ENCODE results near the gene RENBP.
"Not testable (repeated sequence)": the region's sequence is repeated elsewhere in the genome, so short reads cannot be mapped to it uniquely, and the experiment has no call there.

The RENBP gene

DNA sequence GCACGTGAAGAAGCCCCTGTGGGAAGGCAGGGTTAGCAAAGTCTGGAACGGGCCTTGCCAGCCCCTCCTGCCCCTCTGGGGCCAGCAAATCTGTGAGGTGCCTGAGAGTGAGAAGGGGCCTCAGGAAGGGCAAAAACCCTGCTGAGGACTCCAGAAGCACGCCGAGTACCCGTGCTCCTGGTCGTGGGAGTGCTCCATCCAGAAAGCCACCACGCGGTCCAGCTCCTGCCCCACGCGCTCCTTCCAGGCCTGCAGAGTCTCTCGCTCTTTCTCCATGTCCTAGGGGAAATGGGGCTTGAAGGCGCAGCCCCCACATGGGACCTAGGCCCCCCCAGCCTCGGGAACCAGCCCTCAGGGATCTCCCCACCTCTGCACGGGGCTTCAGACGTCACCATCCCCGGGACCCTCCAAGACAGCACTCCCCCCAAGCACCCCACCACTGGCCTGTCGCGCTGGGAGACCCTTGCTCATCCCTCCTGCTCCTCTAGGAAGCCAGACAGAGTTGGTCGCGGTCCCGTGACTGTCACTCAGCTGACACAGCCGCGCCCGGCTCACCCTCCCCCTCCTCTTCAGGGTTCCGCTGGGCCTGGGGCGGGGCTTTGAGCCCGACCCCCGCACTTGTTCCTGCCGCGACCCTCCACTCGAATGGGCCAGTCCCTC lies at the start of gene RENBP:
Gene RENBP, minus strand, starts transcription at position 504 of the 660 bp plus-strand sequence. Its CDS starts 33 bp downstream, at position 471.
- no peak for DNase-seq (ENCODE audit: low spot score)

DNA sequence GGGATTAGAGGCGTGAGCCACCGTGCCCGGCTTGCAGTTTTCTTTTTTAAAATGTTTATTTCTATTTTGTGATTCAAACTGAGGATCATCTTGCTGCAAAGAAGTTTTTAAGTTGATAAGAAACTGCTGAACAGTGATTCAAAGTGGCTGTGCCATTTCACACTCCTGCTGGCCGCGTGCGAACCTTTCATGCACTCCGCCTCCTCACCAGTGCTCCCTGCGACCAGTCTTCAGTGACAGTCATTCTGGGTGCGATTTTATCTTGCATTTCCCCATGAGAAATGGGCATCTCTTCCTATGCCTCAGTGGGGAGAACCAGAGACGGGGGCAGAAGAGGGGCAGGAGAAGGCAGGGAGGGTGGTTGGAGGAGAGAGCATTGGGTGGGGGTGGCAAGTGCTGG lies 49.5 kb upstream of the RENBP start:
- no peak for DNase-seq (ENCODE audit: low spot score)

DNA sequence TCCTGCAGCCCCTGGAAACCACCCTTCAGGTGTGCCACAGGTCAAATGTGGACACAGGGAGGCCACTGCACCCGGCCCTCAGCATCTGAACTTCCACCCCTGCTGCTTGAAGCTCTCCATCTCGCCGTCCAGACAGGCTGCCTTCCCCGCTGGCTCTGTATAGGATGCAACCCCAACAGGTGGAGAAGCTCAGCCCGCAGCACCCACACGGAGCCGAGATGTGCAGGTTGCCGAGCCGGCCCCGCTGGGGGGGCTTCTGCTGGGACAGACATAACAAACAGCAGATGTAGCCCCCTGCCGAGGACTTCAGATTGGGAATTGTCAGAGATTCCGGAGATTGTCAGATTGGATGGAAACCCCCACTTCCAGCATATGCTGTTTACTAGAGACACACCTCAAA lies 48.6 kb upstream of the RENBP start:
- no peak for DNase-seq (ENCODE audit: low spot score)

DNA sequence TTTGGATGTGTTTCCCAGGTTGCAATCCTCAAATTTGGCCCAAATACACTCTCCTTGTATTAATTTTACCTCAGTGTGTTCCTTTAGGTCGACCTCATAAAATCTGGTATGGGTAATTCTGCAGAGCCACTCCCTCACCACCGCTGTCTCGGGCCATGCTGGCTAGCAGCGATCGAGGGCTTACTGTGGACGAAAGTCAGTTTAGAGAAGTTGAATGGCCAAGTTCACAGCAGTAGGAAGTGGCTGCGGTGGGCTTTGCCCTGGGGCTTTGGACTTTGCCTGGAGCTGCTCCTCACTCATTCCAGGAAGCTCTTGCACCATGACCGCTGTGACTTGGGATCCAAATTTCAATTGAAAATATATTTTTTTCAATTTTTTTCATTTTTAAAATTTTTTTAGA lies 47.7 kb upstream of the RENBP start:
- no peak for DNase-seq (ENCODE audit: low spot score)

DNA sequence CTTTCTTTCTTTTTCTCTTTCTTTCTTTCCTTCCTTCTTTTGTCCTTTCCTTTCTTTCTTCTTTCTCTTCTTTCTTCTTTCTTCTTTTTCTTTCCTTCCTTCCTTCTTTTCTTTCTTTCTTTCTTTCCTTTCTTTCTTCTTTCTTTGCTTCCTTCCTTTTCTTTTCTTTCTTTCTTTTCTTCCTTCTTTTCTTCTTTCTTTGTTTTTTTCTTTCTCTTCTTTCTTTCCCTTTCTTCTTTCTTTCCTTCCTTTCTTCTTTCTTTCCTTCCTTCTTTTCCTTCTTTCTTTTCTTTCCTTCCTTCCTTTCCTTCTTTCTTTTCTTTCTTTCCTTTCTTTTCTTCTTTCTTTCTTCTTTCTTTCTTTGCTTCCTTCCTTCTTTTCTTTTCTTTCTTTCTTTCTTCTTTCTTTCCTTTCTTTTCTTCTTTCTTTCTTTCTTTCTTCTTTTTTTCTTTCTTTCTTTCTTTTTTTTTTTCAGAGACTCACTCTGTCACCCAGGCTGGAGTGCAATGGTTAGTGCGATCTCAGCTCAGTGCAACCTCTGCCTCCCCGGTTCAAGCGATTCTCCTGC lies 46.7 kb upstream of the RENBP start:
- no peak for DNase-seq (ENCODE audit: low spot score)

DNA sequence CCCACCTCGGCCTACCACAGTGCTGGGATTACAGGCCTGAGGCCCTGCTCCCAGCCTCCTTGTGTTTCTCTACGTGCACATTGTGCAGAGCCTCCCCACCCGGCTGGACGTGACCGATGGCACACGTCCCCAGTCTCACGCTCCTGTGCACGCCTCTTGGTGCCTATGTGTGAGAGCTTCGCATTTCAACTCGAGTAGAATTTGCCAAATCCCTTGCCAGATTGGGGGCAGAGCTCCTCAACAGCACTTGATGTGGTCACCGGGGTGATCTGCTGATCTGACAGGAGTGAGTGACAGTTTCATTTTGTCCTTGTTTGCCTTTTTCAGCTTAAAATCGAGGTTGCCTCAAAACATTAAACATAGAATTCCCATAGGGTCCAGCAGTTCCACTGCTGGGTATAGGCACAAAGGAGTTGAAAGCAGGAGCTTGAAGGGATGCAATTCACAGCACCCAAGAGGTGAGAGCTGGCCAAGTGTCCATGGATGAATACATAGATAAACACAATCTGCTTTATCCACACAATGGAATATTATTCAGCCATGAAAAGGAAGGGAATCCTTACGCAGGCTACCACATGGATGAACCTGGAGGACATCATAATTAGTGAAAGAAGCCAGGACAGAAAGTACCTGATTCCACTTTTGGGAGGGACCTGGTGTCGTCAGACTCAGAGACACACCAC lies 45.7 kb upstream of the RENBP start:
- no peak for DNase-seq (ENCODE audit: low spot score)

DNA sequence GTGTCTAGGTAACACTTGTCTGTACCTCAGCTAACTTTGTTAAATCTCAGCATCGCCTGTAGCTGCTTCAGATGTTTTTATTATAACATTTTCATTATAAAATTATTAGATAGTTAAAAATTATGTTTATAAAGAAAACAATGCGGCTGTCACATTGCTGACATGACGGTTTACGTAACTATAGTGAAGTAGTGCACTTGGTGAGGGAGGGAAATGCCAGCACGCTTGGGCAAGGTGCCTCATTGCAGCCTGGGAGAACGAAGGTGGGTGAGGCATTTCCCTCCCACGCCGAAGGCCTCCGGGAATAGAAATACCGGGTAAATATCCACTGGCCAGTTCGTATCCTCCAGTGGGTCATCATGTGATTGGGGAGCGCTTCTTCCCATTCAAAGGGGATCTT lies 44.0 kb upstream of the RENBP start:
- DNase-seq (ENCODE audit: low spot score) = no peak

DNA sequence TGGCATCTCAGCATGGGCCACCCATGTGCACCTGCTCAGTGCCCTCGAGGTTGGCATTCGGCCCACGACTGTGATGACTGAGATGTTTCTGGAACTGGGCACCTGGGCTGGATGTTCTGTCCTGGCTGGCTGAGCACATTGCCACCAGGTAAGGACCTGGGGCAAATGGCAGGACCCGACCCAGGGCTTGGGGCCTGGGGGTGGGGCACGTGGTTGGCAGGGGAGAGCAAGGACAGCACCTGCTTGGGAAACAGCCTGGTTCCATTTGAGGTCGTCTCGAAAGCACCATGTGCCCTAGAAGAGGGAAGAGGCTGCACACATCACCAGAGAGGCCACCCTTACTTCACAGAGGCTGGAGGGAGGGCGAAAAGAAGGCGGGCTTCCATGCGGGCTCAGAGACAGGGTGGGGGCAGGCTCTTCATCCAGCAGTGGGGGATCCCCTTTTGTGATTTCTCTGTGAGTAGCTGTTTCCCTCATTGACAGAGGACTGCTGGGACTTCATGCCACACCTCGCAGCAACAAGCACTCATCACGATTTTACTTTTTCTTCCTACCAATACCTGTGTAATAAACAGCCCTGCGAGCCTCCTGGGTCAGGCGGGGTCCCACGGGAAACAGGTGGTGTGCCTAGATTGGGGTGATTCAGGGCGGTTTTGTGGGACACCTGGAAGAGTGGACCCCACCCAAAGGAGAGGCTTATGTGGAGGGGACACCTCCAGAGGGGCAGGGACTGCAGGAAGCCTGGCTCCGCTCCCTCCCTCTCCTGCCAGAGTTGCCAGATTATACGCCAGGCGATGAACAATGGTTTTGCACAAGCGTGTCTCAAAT lies 40.1 kb upstream of the RENBP start:
- DNase-seq (ENCODE audit: low spot score) = no peak

DNA sequence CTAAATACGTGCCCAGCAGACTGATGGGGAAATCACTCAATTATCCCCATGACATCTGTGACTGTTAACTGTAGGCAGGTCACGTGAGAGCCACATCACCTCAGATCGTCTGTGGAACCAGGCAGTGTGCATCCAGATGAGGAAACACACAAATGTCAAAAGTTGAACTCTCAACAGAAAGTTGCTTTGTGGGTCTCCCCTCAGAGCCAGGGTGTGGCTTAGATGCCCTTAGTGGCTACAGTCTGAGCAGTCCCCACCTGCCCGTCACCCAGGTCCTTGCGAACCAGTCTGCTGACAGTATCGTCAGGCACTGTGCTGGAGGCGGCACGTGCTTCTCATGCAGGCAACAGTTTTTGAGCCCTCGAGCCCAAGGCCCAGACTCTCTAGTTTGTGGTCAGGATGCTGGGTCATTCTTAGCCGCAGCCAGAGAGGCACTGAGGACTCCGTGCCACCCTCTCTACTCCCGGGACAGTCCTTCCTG lies 38.9 kb upstream of the RENBP start:
- no peak for DNase-seq (ENCODE audit: low spot score)

DNA sequence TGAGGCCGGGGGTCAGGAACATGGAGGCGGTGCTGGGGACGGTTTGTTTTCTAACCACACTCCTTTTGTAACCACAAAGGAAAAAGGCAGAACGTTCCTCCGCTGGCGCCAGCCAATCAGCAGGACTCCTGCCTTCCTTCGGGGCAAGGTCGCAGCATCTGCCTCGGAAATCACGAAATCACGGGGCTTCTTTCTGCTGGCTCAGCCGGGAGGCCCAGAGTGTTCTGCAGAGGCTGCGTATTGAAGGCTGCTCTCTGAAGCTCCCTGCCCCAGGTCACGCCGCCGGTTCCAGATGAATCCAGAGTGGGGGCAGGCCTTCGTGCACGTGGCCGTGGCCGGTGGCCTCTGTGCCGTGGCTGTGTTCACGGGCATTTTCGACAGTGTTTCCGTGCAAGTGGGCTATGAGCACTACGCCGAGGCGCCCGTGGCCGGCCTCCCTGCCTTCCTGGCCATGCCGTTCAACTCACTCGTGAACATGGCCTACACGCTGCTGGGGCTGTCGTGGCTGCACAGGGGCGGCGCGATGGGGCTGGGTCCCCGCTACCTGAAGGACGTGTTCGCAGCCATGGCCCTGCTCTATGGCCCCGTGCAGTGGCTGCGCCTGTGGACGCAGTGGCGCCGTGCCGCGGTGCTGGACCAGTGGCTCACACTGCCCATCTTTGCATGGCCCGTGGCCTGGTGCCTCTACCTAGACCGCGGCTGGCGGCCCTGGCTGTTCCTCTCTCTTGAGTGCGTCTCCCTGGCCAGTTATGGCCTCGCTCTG lies 37.5 kb upstream of the RENBP start:
- DNase-seq (ENCODE audit: low spot score) = no peak

DNA sequence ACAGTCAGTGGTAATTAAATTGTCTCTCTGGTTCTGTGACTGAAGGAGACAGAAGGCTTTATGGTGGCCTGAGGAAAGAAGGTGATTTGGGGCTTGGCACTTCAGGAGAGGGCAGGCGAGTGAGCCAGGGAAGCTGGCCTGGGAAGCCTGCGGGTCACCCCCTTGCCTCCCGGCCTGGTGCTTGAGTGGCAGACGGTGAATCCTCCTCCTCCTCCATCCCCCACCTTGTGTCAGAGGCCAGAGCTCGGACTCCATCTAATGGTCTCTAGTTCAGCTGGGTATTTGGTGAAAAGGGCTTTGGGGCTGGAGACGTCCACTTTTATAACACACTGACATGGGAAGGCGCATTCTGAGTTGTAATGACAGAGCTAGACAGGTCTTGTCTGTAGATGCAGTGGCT lies 36.8 kb upstream of the RENBP start:
- no peak for DNase-seq (ENCODE audit: low spot score)

DNA sequence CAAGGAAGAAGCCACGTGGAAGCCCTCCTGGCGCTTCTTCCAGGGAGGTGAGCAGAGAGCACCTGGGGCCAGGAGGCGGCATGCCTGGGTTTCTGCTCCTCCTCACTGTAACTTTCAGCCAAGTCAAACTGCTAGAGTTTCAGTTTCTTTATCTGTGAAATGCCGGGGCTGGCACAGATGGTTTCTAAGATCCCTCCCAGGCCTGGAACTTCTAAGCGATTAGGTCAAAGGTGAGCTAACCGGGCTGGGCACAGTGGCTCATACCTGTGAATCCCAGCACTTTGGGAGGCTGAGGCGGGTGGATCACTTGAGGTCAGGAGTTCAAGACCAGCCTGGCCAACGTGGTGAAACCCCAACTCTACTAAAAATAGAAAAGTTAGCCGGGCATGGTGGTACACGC lies 36.0 kb upstream of the RENBP start:
- not testable (repeated sequence) for DNase-seq (ENCODE audit: low spot score)

DNA sequence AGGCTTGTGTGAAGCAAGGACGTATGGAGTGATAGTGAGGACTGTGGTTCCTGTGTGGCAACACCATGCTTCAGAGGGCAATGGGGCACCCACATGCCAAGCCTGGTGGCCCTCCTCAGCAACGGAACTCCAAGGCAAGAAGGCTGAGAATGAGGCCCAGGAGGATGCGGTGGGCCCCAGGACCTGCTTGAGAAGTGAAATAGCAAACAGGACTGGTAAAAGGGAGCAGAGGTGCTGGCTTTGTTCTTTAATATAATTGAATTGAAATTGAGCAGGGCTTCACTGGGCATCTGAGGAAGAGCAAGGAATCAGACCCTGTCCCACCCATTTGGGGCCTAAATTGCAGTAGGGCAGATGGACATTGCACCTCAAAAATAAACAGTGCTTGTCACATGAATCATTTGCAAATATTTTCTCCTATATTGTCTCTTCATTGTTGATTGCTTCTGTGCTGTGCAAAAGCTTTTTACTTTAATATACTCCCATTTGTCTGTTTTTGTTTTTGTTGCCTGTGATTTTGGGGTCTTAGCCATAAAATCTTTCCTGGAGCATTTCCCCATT lies 30.4 kb upstream of the RENBP start:
- DNase-seq (ENCODE audit: low spot score) = no peak

DNA sequence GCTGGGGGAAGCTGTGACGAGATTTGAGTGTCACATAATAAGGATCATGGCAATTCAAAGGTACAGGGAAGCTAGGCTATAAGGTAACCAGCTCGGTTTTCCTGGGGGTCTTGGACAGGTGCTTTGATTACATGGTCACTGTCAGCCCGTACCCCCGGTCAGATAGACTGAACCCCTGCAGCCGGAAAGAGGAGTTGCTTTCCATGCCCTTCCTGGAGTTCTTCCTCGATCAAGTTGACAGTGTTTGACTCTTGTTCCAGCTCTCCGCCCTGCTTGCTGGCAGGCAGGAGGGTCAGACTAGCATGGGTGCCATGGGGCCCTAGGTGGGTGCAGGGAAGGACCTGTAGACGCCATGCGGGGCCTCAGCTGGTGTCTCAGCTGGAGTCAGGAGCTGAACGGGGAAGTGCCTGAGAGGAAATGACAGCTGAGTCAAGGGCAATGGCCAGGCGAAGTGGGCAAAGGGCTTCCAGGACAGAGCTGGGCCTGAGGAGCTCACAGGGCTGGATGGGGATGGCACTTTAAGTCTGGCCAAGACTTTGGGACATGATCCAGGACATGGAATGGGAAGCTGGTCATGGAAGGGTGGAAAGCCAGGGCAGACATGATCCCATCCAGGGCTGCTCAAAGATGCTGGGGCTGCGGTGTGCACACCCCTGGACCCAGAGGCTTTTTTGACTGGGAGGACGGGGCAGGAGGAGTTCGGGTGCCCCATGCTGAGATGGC lies 29.7 kb upstream of the RENBP start:
- no peak for DNase-seq (ENCODE audit: low spot score)

DNA sequence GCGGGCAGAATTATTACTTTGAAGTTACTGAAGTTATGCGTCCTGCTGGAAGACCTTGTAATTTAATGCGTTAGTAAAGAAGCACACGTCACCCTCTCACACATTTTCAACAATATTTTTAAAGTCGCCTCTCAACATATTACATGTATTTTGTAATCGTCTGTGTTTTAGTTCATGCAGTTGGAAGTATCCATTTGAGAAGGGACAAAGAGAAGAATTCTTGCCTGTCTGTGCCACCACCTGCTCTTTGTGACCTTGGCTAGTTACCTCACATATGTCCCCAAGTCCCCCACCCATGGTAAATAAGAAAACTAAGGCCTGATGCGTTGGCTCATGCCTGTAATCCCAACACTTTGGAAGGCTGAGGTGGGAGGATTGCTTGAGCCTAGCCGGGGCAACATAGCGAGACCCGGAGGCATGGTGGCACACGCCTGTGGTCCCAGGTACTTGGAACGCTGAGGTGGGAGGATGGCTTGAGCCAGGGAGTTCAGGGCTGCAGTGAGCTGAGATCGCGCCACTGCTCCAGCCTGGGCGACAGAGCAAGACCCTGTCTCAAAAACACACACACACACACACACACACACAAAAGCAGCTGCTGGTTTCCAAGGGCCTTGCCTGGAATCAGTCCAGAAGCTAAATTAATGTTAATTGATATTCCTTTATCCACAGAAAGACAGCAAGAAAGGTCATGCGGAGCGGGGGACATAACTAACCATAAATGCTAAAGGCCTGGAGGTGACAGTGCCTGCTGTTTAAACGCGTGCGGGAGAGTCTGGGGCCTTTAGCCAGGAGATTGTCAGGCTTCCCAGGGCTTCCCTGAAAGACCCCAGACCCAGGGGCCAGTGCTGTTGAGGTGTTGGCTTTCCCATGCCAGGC lies 28.9 kb upstream of the RENBP start:
- DNase-seq (ENCODE audit: low spot score) = no peak

DNA sequence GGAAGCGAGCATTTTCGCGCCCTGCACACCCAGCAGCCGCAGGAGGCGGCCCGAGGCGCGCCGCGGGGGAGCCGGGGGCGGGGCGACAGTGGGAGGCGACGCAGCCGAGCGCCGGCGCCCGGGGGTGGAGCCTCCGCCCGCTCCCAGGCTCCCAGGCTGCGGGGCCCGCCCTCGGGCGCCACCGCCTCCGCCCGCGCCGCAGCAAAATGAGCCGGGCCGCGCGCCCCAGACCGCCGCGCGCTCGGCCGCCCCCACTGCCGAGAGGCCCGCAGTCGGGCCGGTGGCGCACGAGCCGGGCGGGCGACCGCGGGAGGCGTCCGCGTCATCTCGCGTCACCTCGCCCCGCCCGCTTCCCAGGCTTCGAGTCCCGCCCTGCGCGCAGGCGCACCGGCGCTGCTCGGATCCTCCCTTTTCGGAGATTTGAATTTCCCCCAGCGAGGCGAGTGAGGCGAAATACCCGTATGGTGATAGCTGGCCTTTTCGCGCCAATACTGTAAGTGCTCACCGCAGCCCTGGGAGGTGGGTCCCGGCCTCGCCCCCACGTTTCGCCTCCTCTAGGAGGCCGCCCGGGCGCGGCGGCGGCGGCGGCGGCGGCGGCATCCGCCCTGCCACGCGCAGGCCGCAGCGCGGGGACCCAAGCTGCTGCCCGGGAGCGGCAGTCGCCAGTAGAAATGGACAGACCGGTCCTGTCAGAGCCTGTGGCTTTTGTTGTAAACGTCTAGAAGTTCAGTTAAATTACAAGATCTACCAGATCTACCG lies 28.1 kb upstream of the RENBP start, which contains the start of gene TMEM187:
Gene TMEM187, plus strand, starts transcription at position 387 of the 759 bp plus-strand sequence. CDS start 9,309 bp downstream, outside the sequence.
- DNase-seq (ENCODE audit: low spot score) = peak; percentile 98

DNA sequence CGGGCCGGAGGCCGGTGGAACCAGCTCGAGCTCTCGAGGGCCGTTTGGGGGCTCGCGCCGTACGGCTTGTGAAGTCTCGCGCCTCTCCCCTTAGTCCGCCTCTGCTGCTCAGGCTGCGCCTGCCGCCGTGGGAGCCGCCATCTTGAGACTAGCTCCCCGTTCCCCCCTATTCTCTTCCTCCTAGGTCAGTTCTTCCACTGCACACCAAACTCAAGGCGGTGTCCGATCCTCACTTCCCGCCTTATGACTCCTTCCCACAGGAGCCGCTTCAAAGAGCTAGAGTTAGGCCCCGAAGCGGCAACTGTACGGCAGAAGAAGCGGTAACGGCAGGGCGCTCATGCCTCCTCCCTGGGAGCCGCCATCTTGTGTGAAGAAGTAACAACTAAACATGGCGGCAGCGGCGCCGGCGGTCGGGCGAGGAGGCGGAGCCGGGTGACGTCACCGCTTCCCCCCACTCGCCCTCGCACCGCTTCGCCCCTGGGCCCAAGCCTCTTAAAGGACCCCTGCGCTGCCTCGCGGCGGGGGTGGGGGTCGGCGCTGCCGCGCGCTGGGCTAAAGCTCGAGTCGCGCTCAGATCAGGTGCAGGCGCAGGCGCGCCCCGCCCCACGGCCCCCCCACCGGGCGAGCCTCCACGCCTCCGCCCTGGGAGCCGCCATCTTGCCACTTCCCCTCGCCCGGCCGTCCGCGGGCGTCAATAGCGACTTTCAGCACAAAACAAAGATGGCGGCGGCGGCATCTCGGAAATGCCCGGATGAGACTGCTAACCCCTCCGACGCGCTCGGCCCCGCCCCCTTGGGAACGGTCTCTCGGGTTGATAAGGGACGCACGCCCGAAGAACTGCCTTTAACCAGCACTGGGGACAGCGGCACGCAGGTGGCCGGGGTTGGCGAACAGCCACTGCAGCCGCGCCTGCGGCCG lies 27.3 kb upstream of the RENBP start, which contains the start of gene HCFC1:
Gene HCFC1, minus strand, starts transcription at position 369 of the 918 bp plus-strand sequence. CDS start 978 bp downstream, outside the sequence.
- DNase-seq (ENCODE audit: low spot score) = peak; percentile 93

DNA sequence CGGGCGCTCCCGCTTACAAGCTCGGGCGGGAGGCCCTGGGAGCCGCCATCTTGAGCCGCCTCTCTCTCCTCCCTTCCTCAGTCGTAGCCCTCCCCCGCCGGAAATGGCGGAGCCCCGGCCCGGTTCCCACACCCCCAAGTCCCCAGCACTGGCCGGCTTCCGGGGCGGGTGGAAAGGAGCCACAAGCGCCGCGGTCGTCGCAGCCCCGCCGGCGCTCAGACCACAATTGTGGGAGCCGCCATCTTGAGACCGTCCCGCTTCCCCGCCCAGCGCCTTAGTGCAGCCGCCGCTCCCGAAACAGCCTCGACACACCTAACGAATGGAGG lies 26.6 kb upstream of the RENBP start:
- DNase-seq (ENCODE audit: low spot score) = peak; percentile 98
